ENCODE results near the gene KATNB1.
A peak's percentile ranks its signal among the peaks of the same experiment; 100 is the strongest.
"Not testable (repeated sequence)": the region's sequence is repeated elsewhere in the genome, so short reads cannot be mapped to it uniquely, and the experiment has no call there.

The KATNB1 gene

DNA sequence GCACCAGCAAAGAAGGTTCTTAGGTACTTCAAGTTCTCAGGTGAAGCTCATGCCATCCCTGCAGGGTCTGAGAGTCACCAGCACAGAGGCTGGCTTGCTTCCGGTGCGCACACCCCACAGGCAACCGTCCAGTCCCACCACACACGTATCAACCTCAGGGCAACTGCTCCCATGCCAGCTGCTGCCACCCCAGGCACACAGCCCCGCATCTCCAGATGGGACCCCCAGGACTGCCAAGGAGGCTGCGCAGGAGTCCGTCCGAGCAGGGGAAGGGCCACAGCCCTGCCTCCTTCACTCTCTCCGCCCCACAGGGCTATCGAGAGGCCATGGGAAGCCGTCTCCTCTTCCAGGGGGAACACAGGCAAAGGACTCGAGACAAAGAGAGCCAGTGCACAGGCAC, 53.4 kb downstream of the KATNB1 start:
- no peak overlapping the region for H3K4me3 ChIP-seq (ENCODE audit: low read depth, low read length)

DNA sequence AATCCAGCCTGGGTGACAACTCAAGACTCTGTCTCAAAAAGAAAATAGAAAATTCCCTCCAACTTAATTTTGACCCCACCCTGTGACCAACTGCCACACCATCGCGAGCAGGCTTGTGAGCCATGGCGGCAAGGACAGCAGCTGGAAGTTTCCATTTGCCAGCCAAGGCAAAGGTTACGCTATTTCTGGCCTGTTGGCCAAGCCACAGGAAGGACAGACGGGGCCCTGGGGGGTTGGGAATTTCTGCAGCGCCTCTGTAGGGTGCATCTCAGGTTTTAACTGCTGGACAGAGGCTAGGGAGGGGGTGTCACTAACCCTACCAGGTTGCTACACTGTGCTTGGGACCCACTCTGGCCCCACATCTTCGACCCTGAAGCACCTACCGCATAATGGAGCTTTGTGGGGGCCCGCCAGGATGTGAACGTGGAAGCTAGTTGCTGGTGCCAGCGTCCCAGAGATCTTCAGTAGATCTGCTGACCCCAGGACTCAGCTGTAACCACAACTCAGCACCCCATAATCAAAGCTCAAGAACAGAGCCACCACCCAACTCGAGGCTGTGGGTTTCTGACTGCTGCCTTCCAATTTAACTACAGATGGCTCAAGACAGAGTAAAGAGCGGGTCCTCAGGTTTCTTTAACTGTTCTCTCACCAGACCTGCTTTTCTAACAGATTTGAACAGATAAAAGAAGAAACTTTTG, 55.8 kb downstream of the KATNB1 start:
- no peak overlapping the region for H3K4me3 ChIP-seq (ENCODE audit: low read depth, low read length)

DNA sequence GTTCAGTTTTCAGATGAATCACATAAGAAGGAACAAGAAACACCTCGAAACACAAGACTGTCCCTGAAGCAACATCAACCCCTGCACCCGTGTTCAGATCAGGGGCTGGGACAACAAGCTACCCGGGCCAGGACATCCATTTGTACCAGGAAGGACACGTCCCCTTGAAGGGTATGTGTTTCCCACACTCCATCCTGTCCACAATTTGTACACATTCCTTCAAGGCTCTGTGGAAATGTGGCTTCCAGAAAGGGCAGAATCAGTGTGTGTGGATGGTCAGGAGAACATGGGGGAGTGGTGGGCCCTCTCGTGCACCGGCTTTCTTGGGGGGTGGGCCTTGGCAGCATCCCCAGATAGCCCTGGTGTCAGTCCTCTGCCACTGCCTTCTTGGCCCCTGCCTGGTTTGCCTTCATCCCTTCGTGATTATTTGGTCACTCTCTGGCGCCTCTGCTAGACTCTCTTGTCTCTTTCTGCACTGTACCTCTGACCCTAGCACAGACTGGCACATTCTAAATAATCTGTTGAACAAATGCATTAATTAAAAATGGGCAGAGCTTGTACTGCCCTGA, 56.4 kb downstream of the KATNB1 start:
- no peak overlapping the region for H3K4me3 ChIP-seq (ENCODE audit: low read depth, low read length)

DNA sequence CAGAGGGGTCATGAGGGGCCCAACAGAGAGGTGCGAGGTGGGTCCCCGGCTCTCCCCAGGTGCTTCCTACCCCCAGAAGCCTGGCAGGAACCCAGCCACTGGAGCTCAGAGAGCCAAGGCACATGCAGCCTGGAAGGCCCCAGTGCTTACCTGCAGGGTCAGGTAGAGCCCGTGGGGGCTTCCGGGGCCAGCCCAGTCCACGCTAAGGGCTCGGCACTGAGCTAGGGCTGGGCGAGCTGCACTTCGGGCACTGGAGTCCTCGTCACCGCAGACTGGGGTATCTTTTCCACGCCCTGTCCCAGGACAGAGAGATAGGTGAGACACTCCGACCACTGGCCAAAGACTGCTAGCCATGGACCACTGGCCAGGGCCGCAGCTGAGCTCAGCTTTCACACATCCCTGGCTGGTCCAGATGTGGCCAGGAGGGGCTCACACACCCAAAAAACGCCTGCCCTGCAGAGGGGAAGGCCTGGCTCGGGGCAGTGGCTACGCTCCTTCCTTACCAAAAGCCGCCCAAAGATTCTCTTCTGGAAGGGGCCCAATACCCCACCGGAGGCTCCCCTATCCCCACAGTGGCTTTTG, 59.4 kb downstream of the KATNB1 start:
- H3K4me3 ChIP-seq (ENCODE audit: low read depth, low read length) = no peak overlapping the region

DNA sequence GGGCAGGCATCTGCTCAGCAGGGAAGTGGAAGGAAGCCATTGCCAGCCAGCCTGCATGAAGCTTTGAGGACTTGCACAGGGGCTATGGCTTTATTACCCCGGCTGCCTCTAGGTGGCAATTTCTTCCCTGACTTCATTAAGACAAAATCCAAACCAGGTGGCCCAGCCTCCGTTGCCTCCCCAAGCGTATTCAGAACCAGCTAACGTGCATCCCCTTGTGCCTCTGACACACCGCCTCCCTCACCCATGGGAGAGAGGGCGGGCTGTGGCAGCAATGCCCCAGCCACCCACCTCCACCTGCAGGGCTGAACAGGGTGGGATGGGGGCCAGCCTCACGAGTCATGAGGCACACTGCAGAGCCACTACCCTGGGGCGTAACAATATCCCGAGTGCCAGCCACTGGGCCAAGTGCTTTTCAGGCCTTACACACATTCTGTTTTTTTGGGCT, 59.9 kb downstream of the KATNB1 start:
- H3K4me3 ChIP-seq (ENCODE audit: low read depth, low read length) = no peak overlapping the region

DNA sequence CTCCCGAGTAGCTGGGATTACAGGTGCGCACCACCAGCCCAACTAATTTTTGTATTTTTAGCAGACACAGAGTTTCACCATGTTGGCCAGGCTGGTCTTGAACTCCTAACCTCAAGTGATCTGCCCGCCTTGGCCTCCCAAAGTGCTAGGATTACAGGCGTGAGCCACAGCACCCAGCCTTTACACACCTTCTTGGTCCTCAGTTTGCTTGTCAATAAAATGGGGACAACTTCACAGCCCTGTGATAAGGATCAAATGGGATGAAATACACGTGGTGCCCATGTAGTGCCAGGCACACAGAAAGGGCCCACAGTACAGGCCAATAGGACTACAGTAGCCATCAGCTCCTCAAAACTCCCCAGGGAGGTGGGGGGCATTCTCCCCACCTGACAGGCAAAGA, 60.4 kb downstream of the KATNB1 start:
- not testable (repeated sequence) for H3K4me3 ChIP-seq (ENCODE audit: low read depth, low read length)

DNA sequence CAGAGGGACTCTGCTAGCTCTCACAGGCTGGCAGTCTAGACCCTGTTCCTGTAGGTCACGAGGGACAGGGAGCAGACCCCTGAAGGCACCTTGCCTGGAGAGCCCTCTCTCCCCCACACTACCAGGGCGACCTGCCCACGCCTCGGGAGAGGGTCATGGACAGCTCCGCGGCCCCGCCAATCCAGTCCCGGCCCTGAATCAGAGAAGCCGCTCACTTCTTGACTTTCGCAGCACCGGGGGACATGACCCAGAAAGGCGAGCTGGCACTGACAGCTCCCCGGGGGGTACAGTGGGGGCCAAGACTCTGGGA, 61.6 kb downstream of the KATNB1 start:
- H3K4me3 ChIP-seq (ENCODE audit: low read depth, low read length) = no peak overlapping the region

DNA sequence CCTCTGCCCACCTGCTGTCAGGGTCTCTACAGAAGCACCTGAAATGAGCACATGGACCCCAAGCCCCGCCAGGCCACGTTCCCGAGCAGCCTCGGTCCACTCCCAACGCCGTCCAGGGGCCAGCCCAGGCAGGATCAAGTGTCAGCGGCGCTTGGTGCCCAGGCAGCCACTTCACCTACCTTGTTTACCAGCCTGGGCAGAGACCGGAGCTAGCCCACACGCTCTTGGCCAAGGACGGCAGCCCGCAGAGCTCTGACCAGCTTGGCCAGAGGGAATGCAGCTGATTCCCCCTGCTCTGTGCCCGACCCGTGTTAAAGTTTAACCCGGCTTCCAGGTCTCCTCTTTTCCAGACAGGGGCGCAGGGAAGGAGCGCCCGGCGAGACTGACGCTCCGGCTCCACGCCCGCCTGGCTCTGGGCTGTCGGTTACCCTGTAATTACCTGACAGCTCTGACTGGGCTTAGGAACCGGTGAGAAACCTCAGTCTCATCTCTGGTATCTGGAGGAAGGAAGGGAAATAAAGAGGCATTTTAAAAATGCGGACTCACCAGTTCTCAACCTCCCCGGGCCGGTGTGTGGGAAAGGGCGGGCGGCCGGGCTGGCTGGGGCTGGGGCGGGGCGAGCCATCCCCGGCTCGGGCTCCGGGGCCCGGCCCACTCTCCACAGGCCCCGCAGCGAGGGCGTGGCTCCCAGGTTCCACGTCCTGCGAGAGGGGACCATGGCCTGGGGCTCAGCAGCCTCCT, 62.1 kb downstream of the KATNB1 start:
- H3K4me3 ChIP-seq (ENCODE audit: low read depth, low read length) = no peak overlapping the region

DNA sequence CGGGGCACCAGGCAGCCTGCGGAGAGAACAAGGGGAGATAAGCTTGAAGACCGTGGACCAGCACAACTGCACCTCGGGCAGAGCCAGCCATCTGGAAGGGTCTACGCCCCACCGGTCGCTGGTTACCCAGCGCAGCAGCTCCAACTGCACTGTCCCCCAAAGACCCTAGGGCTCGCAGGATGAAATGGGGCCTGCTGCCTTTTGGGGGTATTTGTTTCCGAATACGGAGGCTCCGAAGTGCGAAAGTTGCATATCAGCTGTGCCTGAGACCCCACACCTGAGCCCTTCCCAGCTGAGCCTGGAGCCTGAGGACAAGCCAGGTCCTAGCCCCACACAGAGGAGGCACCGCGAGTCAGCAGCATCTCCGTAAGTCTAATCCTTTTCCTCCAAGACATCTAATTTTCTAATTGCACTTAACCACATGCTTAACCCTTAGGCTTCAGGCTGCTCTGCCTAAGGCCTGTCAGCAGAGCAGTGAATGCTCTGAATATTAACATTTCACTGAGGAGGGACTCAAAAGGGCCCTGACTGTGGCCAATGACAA, 62.8 kb downstream of the KATNB1 start:
- H3K4me3 ChIP-seq (ENCODE audit: low read depth, low read length) = no peak overlapping the region

DNA sequence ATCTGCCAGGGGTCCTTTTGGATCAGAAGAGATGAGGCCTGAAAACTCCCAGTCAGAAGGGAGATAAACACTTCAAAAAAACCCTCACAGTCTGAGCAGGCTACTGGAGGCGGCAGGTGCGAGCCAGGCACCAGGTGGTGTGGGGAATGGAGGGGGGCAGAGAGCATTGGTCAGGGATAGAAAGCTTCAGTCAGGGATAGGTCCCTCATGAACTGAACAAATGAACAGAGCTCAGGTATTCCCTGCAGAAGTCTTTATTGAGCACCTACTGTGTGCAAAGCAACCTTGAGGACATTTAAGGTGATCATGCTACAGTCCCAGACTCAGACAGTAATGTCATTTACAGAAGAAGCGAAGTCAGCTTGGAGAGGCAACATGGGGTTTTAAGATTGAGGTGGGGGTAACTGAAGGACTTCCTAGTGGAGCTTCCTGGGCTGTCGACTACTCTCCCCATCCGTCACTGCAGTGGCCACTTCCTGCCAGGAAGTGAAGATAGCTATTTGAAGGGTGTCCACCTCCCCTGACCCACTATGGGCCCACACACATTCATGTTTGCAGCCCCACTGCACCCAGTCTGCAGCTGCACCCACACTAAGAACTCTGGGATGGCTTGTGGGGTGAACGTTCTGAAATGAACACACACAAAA, 63.5 kb downstream of the KATNB1 start:
- H3K4me3 ChIP-seq (ENCODE audit: low read depth, low read length) = no peak overlapping the region

DNA sequence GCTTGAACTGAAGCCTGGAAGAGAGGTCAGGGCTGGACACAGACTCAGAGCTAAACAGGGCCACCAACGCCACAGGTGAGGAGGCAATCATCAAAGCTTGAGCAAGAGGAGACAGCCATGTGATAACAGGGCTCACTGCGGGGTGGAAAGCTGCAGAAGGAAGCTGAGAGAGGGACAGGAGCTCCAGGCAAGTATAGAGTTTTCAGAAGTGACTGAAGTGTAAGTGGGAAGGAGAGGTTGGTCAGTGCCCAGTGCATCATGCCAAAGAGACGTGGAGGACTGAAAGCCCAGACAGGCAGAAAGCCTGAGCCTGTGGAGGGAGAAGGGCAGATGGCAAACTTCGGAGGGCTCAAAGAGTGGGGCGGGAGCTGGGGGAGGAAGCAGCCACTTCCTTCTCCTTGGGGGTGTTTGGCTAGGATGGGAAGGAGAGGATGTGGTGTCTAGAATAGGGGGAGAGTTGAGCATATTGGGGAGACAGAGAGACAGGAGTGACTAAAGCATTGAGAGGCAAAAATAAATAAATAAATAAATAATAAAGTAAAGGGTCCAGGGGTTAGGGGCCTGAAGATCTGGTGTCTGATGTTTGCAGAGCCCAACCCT, 64.1 kb downstream of the KATNB1 start:
- H3K4me3 ChIP-seq (ENCODE audit: low read depth, low read length) = no peak overlapping the region

DNA sequence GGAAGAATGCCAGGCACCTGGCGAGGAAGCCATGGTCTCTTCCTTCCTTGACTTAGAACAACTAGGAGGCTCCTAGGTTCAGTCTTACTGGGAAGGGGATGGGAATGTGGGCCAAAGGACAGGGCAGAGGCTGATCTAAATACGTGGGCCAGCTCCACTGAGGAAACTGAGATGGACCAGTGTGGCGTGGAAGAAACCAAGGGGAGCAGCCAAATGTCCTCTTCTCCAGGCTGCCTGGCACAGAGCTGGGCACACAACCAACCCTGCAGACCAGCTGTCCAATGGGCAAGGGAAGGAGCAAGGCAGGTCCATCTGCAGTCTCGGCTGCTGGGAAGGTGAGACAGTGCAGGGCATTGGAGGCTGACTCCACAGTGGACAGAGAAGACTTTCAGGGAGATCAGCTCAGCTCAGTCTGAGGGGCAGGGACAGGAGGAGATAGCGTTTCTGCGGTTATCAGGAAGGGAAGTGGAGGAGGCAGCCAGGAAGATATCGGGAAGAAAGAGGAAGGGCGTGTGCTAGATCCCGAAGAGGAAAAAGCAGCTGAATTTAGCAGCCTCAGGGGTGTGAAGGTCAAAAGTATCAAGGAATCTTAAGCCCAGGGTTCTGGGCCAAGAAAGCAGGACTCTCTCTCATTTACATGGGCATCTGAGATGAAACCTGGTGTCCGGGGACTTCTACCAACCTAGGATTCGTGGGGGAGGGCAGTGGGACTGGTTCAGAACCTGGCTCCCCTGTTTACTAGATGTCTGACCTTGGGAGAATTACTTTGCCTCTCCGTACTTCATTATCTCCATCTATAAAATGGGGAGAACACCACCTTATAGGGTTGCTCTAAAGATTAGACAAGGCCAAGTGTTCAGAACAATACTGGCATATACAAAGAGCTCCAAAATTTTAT, 64.9 kb downstream of the KATNB1 start:
- H3K4me3 ChIP-seq (ENCODE audit: low read depth, low read length) = no peak overlapping the region

DNA sequence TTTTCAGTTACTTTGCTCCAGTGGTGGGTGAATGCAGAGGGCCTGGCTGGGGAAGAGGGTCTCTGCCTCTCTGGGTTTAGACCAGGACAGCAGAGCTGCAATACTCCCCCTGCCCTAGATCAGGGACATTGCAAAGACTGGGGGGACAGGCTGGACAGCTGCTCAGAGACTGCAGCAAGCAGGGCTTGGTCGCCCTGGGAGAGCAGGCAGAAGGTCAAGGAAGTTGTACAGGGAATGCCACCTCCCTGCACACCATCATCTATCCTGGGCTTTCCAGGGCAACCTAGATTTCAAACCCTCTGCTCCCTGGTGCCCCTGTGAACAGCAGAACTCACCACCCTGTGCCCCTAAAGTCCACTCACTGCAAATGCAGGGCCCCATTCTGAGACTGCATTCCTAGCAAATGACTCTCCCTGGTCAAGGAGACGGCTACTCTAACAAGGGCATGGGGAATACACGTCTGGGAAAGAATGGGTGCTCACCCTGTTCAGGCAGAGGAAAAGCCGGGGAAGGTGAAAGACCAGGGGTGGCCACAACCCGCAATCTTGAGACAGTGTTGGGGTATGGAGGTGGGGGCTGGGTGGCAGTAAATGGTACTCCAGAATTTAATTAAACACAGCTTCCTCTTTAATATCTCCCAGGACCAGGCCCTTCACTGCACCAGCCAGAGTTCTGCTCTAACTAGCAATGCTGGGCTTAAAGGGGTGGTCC, 65.7 kb downstream of the KATNB1 start:
- H3K4me3 ChIP-seq (ENCODE audit: low read depth, low read length) = peak overlapping the region; percentile 28

DNA sequence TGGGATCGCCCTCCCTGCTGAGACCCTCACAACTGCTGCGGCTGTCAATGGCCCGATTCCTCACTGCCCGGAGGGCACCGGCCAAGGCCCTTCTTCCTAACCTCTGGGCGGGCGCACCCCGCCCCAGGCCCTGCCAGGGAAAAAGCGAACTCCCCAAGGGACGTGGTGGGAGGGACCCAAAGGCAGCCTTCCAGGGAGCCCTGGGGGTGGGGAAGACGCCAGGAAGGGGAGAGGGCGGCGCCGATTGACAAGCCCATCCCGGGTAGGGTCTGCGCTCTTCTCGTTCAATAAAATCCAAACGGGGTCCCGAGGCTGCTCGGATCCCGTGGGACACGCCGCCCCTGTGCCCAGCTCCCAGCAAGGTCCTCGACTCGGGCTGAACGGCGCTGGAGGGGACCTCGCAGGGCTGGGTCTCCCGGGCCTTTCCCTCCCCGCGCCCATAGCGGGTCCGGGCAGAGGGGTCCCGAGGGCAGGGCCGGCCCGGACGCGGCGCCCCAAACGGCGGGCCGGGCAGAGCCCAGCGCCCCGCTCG, 66.3 kb downstream of the KATNB1 start:
- peak overlapping the region; percentile 28 for H3K4me3 ChIP-seq (ENCODE audit: low read depth, low read length)

DNA sequence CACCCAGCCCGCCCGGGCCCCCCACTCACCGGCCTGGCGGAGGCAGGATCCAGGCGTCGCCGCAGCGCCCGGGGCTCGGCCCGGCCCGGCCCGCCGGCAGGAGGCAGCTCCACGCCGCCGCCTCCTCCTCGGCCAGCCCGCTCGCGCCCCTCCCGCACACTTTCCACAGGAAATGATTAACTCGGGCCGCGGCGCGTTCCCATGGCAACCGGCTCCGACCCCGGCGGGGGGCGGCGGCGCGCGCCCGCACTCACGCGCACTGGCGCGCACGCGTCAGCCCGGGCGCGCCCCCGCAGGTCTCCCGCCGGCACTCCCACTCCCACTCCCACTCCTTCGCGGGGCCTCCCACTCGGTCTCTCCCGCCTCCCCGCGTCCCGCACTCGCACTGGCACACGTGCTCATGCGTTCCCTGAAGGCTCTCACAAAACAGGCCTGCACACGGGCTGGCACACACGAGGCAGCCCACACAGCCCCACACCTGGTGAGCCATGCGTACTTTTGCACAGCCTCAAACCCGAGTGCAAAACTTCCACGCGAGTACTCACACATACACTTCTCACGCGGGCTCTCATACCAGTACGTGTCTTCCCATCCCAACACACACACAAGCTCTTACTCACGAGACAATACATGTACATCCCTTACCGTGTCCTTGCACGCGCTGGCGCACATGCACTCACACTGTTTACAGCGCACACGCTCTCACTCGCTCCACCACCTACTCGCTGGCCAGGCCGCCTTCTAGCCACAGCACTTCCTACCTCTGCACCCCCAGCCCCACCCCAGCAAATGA, 67.0 kb downstream of the KATNB1 start, which contains the start of gene KIFC3:
Gene KIFC3, minus strand, starts transcription at position 151 of the 793 bp plus-strand sequence. CDS start 4,248 bp downstream, outside the sequence.
- peak within 1 kb of the TSS; percentile 28 for H3K4me3 ChIP-seq (ENCODE audit: low read depth, low read length)

DNA sequence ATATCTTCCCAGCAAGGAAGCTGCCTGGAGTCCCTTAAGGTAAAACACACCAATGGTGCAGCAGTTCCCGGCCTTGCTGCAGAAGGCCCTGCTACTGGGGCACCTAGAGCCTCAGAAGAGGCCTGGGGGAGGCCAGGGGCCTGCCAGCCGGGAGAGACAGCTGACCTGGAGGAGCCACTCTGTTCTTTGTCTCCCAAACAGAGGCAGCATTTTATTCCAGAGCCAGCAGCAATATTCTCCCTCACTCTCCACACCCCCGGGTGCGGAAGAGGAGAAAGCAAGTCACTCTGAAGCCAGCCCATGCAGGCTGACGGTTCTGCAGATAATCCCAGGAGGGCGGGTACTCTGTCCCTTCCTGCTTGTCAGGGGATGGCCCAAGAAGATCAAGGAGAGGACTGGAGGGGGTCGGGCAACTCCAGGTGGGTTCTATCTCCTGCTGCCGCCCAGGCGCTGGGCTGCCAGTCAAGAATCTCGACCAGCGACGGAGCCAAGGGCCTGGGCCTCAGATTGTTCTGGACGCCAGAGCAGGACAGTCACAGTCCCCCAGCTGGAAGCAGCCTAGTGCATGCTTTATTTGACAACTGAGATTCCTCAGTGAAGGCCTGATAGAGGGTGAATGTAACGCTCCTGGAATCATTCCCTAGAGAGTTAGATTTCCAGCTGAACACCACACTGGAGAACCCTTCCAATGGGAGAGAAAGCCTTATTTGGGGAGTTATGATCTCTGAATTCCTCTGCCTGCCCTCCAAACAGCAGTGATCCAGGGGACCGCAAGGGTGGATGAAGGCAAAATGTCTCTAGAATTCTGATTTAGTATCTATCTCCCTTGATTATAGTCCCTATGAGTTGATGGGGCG, 67.8 kb downstream of the KATNB1 start:
- no peak overlapping the region for H3K4me3 ChIP-seq (ENCODE audit: low read depth, low read length)
